Spinal cord (tissue), 10 donors: ENCODE results near the gene ARL5A. TPM values are rescaled to one million over a fixed set of nuclear protein-coding genes. Genes with fewer than 3 reads are reported as not detected.

Experiments used
- DNase-seq, 6 donors: peaks; one replicate each; pipeline versions ENCODE4 v3.0.0 to v3.0.0-alpha.2; 2013 to 2015; ENCODE audit warnings: low spot score in 6 of 6, low read depth in 4 of 6
- H3K27ac ChIP-seq: one replicate; pipeline ENCODE4 v1.5.1; 2013; ENCODE audit warnings: low read depth, low read length, control low read depth
- H3K27me3 ChIP-seq: one replicate; pipeline ENCODE4 v1.6.1; 2013; ENCODE audit warnings: low read length; ENCODE audit not compliant: control insufficient read depth, insufficient read depth
- H3K36me3 ChIP-seq: one replicate; pipeline ENCODE4 v1.6.1; 2013; ENCODE audit warnings: low read length; ENCODE audit not compliant: control insufficient read depth, insufficient read depth
- H3K4me1 ChIP-seq: one replicate; pipeline ENCODE4 v1.6.1; 2013; ENCODE audit warnings: low read length; ENCODE audit not compliant: control insufficient read depth, insufficient read depth
- H3K4me3 ChIP-seq: one replicate; pipeline ENCODE4 v1.5.1; 2013; ENCODE audit warnings: low read depth, low read length, control low read depth
- H3K9me3 ChIP-seq: one replicate; pipeline ENCODE4 v1.6.1; 2013; ENCODE audit warnings: low read length; ENCODE audit not compliant: control insufficient read depth, insufficient read depth
- WGBS: methylation state at CpG from one replicate; pipeline ENCODE4 v1.1.5; 2013; ENCODE audit warnings: missing lambda C conversion rate; ENCODE audit not compliant: insufficient coverage; 5-methylcytosine and 5-hydroxymethylcytosine counted together
- polyA plus RNA-seq, 2 donors: library from polyadenylated mRNA; unstranded; fragments of 120-200 nt; gene quantifications; one replicate each; pipeline ENCODE4 v1.2.1, GENCODE V29; 2013; ENCODE audit not compliant: insufficient read length in 2 of 2
- total RNA-seq, 2 donors: library from RNA; depleted of rRNA in 1 of 2; stranded (reverse); fragments of 120-200 nt in 1 of 2; fragments of >200 nt in 1 of 2; gene quantifications; one replicate each; pipeline versions ENCODE4 v1.2.3 to v1.2.4, GENCODE V29; 2013 to 2014
- donor health status: healthy.

Gene ARL5A
- total and polyA plus RNA-seq, 4 donors, result 28.6 to 107 (median 58.7) TPM

DNA sequence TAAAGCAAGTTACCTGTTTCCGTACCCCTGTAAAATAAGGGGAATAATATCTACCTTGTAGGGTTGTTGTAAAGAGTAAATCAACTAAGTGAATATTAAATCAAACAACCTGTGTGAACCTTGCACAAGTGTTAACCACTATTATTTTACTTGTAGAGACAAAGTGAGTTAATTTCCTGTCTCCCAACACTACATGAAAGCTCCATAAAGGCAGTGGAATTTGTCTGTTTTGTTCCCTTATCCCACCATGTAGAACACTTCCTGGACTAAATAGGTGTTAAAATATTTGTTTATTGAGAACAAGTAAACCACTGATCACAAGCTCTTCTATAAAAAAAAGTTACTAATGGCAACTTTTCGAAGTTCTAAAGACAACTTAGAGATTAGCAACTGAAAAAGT is 3.3 kb downstream of the ARL5A start:
- H3K9me3 ChIP-seq, result no peaks in the 10 kb centered on the region
- no peaks in the 10 kb centered on the region for H3K27me3 ChIP-seq
- no CpG with 5 or more reads among the region's 2 CpGs for WGBS
- H3K36me3 ChIP-seq, result no peaks in the 10 kb centered on the region
- no peak for DNase-seq
- H3K4me3 ChIP-seq, result no peak overlapping the region
- H3K27ac ChIP-seq, result no peak overlapping the region
- H3K4me1 ChIP-seq, result peaks cover 3% of the 10 kb centered on the region

DNA sequence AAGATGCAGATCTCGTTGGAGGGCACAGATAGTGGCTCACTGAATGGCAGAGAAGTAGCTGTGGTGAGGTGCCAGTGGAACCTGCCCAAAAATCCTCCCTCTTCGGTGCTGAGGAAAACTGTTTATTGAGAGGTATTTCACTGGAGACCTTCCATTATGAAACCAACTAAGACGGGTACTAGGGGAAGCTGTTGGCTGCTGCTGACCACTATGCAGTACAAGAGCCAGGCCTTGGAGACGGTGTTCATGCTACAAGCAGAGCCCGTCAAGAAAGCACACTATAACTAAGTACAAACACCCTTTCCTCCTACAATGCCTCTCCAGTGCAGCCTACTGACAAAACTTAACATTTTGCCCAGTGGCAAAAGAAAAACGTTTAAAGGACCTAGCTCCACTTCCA is 4.6 kb downstream of the ARL5A start:
- no peaks in the 10 kb centered on the region for H3K27me3 ChIP-seq
- no peak overlapping the region for H3K4me3 ChIP-seq
- DNase-seq, result no peak
- peaks cover 3% of the 10 kb centered on the region for H3K4me1 ChIP-seq
- no peaks in the 10 kb centered on the region for H3K9me3 ChIP-seq
- no peaks in the 10 kb centered on the region for H3K36me3 ChIP-seq
- WGBS, result 10% methylated on average over 3 of the region's 6 CpGs
- H3K27ac ChIP-seq, result no peak overlapping the region

DNA sequence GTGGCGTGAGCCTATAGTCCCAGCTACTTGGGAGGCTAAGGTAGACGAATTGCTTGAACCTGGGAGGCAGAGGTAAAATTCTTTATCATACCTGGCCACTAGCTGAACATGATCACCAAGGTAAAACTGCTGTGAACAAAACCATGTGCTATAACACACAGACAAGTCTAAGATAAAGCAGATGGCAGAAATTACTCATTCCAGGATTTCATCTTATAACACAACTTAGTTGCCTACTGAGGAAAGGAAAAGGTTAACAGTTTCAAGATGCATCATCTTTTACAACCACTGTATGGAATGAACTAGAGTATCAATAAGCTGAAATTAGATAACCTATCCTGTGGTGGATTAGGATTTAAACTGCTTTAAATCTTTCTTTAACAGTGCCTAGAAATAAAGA is 8.3 kb downstream of the ARL5A start:
- no peak overlapping the region for H3K4me3 ChIP-seq
- H3K4me1 ChIP-seq, result peaks cover 3% of the 10 kb centered on the region
- no peaks in the 10 kb centered on the region for H3K27me3 ChIP-seq
- peaks cover 2% of the 10 kb centered on the region for H3K36me3 ChIP-seq
- 90% methylated on average over 2 of the region's 2 CpGs for WGBS
- H3K9me3 ChIP-seq, result no peaks in the 10 kb centered on the region
- DNase-seq, result no peak
- H3K27ac ChIP-seq, result no peak overlapping the region

GRCh38 chr2:151817929-151818328 is 10.3 kb downstream of the ARL5A start:
- H3K9me3 ChIP-seq, result no peaks in the 10 kb centered on the region
- H3K4me3 ChIP-seq, result no peak overlapping the region
- H3K36me3 ChIP-seq, result peaks cover 2% of the 10 kb centered on the region
- no peaks in the 10 kb centered on the region for H3K4me1 ChIP-seq
- WGBS, result 100% methylated on average over 1 of the region's 3 CpGs
- no peaks in the 10 kb centered on the region for H3K27me3 ChIP-seq
- H3K27ac ChIP-seq, result no peak overlapping the region
- no peak for DNase-seq

- no peak overlapping the region for H3K4me3 ChIP-seq
- DNase-seq, result no peak
- H3K36me3 ChIP-seq, result peaks cover 2% of the 10 kb centered on the region
- no peaks in the 10 kb centered on the region for H3K9me3 ChIP-seq
- H3K27me3 ChIP-seq, result no peaks in the 10 kb centered on the region
- no peaks in the 10 kb centered on the region for H3K4me1 ChIP-seq
- H3K27ac ChIP-seq, result no peak overlapping the region
- WGBS, result 100% methylated on average over 1 of the region's 2 CpGs
Observed at GRCh38 chr2:151816843-151817242, 11.4 kb downstream of the ARL5A start.

DNA sequence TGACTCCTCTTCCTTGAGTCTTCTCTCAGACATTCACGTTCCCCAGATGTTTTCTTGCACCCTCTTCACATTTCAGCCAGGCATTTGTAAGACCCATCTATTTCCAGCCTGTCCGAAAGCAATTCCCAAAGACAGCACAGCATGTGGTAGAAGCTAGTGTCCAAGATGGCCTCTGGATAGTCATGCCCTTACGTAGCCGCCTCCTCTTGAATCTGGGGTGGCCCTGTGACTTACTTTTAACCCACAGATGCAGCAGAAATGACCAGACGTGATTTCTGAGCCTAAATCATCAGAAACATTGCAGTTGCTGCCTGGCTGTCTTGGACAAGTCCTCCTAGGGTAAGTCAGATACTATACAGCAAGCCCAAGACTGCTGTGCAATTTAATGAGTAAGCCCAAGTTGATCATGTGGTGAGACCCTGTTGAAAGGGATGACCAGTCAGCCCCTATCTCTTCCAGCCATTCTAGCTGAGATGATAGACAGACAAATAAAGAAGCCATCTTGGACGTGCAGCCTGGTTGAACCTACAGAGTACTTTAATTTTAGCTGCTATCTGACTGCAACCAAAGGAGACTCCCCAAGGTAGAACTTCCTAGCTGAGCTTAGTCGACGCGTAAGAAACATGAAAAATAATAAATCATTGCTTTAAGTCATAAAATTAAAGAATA is 12.3 kb downstream of the ARL5A start:
- WGBS, result 96% methylated on average over 4 of the region's 9 CpGs
- H3K27me3 ChIP-seq, result no peaks in the 10 kb centered on the region
- peaks cover 6% of the 10 kb centered on the region for H3K36me3 ChIP-seq
- no peaks in the 10 kb centered on the region for H3K9me3 ChIP-seq
- H3K4me3 ChIP-seq, result no peak overlapping the region
- no peak overlapping the region for H3K27ac ChIP-seq
- DNase-seq, result no peak
- H3K4me1 ChIP-seq, result no peaks in the 10 kb centered on the region

- 100% methylated on average over 1 of the region's 1 CpG for WGBS
Observed at GRCh38 chr2:151810489-151810888, 17.7 kb downstream of the ARL5A start.

GRCh38 chr2:151809073-151809383 is 19.2 kb downstream of the ARL5A start:
- Histone ChIP-seq H3K27ac (no peak overlapping the region), H3K27me3 (no peaks in the 10 kb centered on the region), H3K36me3 (peaks cover 8% of the 10 kb centered on the region), H3K4me3 (no peak overlapping the region), H3K4me1 (no peaks in the 10 kb centered on the region), H3K9me3 (no peaks in the 10 kb centered on the region)
- no peak for DNase-seq
- WGBS, result no CpG with 5 or more reads among the region's 1 CpG

More at GRCh38 chr2:151810489-151810888, 17.7 kb downstream of the ARL5A start:
- Histone ChIP-seq H3K27me3 (no peaks in the 10 kb centered on the region), H3K36me3 (peaks cover 8% of the 10 kb centered on the region), H3K4me1 (no peaks in the 10 kb centered on the region), H3K9me3 (no peaks in the 10 kb centered on the region), H3K27ac (no peak overlapping the region), H3K4me3 (no peak overlapping the region)
- no peak for DNase-seq

DNA sequence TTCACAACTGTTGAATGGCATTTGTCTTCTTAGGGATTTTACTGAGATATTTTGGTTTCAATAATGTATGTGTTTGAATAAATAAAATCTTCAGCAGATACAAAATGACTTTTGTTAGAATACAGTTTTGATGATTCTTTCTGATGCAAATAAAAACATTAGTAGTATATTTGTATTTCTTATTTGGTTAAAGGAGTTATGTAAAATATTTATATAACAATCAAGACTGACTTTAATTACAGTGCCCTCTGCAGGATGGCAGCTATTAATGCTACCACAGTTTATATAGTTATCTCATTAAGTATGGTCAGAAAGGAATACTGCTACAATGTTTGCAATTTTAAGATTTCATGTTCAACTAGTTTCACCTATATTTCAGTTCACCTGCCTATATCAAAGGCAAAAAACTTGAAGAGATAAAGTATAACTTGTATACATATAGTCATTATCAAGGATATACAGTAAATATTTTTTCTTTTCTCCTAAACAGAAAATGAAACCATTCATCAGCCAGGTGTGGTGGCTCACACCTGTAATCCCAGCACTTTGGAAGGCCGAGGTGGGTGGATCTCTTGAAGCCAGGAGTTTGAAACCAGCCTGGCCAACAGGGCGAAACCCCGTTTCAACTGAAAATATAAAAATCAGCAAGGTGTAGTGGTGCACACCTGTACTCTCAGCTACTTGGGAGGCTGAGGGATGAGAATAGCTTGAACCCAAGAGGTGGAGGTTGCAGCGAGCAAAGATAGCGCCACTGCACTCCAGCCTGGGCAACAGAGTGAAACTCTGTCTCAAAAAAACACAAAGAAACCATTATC is 19.8 kb downstream of the ARL5A start:
- Histone ChIP-seq H3K4me3 (no peak overlapping the region), H3K27me3 (no peaks in the 10 kb centered on the region), H3K36me3 (peaks cover 9% of the 10 kb centered on the region), H3K4me1 (no peaks in the 10 kb centered on the region), H3K9me3 (no peaks in the 10 kb centered on the region), H3K27ac (no peak overlapping the region)
- 90% methylated on average over 1 of the region's 5 CpGs for WGBS
- peak in 1 of 6 donors; percentile 60 for DNase-seq

GRCh38 chr2:151805961-151806360 is 22.3 kb downstream of the ARL5A start:
- Histone ChIP-seq H3K27ac (no peak overlapping the region), H3K27me3 (no peaks in the 10 kb centered on the region), H3K9me3 (no peaks in the 10 kb centered on the region), H3K36me3 (peaks cover 7% of the 10 kb centered on the region), H3K4me1 (no peaks in the 10 kb centered on the region), H3K4me3 (no peak overlapping the region)
- DNase-seq, result no peak
